HUDEP-2 (cell line): Measurements from ENCODE around the gene GLRA3.
"Not testable (repeated sequence)": the region's sequence is repeated elsewhere in the genome, so short reads cannot be mapped to it uniquely, and the experiment has no call there.

Experiments used
- DNase-seq, 76 experiments: peaks; one replicate each; lab custom pipeline; 2025; ENCODE audit not compliant: unreplicated experiment in 76 of 76; lab: John Stamatoyannopoulos, UW

Gene GLRA3

DNA sequence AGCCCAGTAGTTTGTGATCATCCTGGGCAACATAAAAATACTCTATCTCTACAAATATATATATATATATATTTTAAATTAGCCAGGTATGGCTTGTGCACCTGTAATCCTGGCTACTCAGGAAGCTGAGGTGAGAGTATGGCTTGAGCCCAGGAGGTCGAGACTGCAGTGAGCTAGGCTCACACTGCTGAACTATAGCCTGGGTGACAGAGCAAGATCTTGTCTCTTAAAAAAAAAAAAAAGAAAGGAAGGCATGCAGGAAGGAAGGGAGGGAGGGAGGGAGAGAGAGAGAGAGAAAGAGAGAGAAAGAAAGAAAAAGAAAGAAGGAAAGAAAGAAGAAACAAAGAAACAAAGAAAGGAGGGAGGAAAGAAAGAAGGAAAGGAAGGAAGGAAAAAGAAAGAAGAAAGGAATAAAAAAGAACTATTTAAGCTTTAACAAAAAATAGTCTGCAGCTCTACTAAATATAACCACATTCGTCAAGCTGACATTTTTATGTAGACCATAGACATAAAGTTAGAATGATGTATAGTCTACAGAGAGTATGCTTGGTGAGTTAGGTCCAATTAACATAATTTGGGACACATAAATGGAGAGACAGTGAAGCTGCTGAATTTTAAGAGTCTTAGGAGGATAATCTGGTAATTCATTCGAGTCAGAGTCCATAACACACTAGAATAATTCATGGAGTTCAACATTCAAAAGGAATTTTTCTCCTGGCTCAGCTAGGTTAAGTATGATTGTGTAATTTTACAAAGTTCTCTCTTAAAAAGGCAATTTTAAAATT lies 111.9 kb downstream of the GLRA3 start:
- peak in 1 of 76 experiments; percentile 19 for DNase-seq

GRCh38 chr4:174714393-174715211 lies 114.4 kb downstream of the GLRA3 start:
- DNase-seq = peak in 69 of 76 experiments; percentile 1 to 79 (median 42)

GRCh38 chr4:174713821-174714220 lies 115.2 kb downstream of the GLRA3 start:
- peak in 1 of 76 experiments; percentile 8 for DNase-seq

- DNase-seq = no peak
Observed at GRCh38 chr4:174713181-174713580, 115.9 kb downstream of the GLRA3 start.

GRCh38 chr4:174709526-174709925 lies 119.5 kb downstream of the GLRA3 start:
- DNase-seq = no peak

DNA sequence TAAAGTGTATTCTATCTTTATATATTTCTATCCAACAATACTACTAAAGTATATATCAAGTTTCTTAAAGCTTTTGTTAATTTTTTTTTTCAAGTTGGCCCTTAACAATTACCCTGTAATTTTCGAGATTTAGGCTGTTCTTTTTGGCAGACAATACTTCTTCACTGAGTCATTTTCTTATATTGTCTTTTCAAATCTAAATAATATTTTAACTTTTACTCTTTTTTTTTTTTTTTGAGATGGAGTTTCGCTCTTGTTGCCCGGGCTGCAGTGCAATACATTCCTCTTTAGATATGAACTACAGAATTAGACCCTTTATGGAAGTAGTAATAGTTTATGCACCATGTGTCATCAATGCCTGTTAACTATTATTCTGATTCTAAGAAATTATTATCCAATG lies 120.7 kb downstream of the GLRA3 start:
- no peak for DNase-seq

DNA sequence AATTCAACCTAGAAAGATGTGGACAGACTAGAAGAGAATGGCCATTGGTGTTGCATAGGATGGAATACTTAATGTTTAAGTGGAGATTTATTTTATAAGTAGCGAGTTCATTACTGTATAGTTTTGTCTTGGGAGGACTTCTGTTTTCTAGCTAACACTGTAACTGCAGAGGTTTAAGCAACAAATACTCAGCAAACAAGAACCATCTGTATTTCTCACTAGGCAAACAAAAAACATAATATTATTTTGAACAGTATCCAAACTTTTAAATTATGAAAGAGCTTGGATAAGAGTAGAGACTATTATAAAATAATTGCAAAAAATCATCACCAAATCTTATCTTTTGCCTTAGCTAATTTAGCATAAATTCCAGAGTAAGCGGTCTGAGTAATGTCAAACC lies 121.1 kb downstream of the GLRA3 start:
- DNase-seq = no peak

DNA sequence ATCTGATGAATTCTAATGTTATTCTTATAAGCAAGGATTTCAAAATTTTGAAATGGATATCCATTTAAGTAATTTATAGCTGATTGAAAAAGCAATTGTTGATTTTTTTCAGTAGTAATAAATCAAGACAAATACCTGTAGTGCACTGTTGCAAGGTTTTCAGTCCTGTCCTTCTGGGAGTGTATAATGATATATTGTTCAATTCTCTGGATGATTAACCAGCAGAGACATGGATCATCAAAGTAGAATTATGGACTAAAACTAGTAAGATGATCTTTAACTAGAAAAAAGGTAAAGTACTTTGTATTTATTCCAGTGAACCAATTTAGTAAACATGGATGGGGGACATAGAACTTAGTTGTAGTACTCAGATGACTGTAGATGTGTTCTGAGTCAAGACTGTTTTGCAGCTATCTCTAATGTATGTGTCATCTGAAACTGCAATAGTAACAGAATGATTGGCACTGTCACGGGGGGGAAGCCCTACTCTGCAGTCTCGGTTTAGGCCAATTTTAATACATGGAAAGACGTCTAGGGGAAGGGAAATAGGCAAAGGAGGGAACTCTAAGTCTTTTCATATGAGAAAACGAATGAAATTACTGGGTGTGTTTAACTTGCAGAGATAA lies 121.9 kb downstream of the GLRA3 start:
- DNase-seq = no peak

GRCh38 chr4:174702979-174703478 lies 126.0 kb downstream of the GLRA3 start:
- DNase-seq = no peak

GRCh38 chr4:174699654-174700053 lies 129.4 kb downstream of the GLRA3 start:
- DNase-seq = no peak

- no peak for DNase-seq
Observed at GRCh38 chr4:174697896-174698295, 131.2 kb downstream of the GLRA3 start.

DNA sequence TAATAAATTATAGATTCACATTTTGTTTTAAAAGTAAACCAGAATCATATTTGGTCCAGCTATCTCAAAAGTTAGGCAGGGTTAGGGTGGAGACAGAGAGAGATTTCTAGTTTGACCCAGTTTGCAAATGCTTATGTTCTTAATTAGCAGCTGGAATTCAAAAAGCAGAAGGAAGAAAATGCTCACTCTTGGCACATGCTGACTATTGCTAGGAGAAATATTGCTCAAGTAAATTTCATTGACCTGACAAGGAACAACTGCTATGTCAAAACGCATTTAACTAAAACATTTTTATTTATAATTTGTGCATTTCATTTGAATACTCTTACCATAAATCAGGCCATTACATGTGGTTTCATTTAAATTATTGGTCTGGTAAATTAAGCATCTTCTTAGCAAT lies 131.8 kb downstream of the GLRA3 start:
- DNase-seq = no peak

DNA sequence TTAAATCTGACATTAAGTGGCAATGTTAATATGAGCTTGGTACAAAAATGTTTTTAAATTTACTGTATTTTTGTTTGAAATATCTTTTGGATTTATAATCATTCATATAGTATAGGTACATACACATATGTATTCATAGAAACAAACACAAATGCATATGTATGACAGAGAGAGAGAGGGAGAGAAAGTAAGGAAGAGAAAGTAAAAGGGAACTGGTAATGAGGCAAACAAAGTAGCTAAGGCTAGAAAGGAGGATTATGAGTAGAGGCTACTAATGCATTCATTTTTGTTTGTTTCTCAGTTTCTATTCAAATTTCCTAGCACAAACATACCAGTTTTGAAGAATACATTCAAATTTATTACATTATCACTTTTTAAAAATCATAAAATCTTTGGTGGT lies 132.4 kb downstream of the GLRA3 start:
- DNase-seq = no peak

DNA sequence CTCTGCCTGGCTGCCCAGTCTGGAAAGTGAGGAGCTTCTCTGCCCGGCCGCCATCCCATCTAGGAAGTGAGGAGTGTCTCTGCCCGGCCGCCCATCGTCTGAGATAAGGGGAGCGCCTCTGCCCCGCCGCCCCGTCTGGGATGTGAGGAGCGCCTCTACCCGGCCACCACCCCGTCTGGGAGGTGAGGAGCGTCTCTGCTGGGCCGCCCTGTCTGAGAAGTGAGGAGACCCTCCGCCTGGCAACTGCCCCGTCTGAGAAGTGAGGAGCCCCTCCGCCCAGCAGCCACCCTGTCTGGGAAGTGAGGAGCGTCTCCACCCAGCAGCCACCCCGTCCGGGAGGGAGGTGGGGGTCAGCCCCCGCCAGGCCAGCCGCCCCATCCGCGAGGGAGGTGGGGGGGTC lies 137.2 kb downstream of the GLRA3 start:
- DNase-seq = not testable (repeated sequence)

DNA sequence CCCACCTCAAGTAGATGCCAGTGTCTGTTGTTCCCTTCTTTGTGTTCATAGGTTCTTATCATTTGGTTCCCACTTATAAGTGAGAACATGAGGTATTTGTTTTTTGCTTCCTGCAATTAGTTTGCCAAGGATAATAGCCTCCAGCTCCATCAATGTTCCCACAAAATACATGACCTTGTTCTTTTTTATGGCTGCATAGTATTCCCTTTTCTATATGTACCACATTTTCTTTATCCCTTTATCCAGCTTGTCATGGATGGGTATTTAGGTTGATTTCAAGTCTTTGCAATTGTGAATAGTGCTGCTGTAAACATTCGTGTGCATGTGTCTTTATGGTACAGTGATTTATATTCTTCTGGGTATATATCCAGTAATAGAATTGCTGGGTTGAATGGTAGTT lies 138.4 kb downstream of the GLRA3 start:
- DNase-seq = no peak

DNA sequence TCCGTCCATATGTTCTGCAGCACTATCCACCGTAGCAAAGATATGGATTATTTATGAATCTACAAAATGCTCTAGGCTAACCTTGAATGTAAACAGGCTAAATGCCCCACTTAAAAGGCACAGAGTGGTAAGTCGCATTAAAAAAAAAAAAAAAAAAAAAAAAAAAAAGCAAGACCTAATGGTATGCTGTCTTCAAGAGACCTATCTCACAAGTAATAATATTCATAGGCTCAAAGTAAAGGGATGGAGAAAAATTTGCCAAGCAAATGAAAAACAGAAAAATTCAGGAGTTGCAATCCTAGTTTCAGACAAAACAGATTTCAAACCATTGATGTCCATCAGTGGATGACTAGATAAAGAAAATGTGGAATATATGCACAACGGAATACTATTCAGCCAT lies 139.4 kb downstream of the GLRA3 start:
- no peak for DNase-seq

GRCh38 chr4:174686826-174687225 lies 142.2 kb downstream of the GLRA3 start:
- DNase-seq = no peak

DNA sequence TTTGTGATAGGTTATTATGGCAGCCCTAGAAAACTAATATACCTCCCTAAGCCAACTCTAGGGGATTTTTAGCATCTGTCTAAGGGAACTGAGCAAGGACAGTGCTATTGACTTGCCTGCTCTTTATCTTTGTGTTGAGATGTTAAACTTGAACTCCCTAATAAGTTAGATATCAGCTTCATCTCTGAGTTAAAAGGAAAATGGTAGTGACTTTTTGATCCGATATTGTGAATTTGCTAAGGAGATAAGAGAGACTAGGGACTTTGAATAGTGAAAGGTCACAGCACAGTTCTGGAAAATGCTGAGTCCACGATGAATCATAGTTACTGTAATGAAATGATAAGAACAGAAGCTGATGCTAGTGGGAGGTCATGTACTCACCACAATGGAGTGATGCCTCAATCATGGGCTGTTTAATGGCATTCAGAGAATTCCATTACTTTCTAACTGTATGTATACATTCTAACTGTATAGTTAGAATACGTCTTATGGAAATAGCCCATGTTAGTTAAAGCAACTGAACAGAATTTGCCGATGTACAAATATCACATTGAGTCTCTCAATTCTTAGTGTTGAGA lies 147.2 kb downstream of the GLRA3 start:
- DNase-seq = peak in 61 of 76 experiments; percentile 1 to 98 (median 80)

DNA sequence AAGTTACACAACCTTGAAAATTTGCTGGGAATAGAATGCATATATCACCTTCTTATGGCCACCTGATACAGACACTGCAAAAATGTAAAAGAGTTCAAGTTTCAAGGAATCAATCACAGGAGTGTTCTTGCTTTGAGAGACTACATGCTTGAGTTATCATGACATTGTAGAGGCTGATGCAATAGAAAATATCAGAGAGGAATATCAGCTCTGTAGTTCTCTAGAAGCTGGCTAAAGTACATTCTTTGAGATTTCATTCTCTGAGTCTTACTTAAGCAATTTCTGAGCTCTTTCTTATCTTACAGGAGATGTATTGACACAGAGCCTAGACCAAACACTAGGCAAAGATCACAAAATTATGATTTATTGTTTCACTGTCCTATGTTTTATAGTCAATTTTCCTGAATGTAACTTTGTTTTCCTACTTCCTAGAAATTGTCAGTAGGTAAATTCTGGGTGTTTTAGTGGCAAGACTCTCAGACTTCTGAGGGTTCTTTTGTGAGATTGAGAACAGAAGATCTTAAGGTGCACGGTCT lies 154.7 kb downstream of the GLRA3 start:
- no peak for DNase-seq

- no peak for DNase-seq
Observed at GRCh38 chr4:174673865-174674264, 155.2 kb downstream of the GLRA3 start.

DNA sequence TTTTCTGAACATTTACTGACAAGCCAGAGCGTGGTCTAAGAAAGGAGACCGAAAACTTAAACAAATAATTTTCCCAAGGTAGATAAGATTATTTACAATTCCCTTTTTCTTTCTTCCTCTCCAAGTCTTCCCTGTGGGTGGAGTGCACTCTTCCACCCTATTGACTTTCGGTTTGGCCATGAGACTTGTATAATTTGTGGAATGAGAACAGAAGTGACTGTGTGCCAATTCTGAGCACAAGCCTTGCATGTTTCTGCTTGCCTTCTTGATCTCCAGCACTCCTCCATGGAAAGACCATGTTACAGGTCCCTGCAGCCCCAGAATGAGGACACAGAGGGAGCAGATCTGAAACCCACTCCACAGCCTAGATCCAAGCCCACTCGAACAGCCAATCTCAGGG lies 156.8 kb downstream of the GLRA3 start:
- no peak for DNase-seq
